Stimulated activated CD8-positive, alpha-beta memory T cell treated with anti-CD3 and anti-CD28 coated beads, Interleukin-4, amount 100 ng/mL, for 1 hour (primary cell): Measurements from ENCODE around the gene CDHR5.

ENCODE experiments used
- DNase-seq, 2 donors: peaks; one replicate each; pipeline ENCODE4 v3.0.0-alpha.2; 2020; ENCODE audit warnings: low read depth in 2 of 2, low spot score in 1 of 2

Gene CDHR5

GRCh38 chr11:646214-646613 lies 21.5 kb upstream of the CDHR5 start:
- no peak for DNase-seq

- no peak for DNase-seq
Measured at GRCh38 chr11:645536-645935, 20.8 kb upstream of the CDHR5 start.

GRCh38 chr11:643849-644738 lies 19.3 kb upstream of the CDHR5 start:
- no peak for DNase-seq

GRCh38 chr11:643366-643765 lies 18.6 kb upstream of the CDHR5 start:
- DNase-seq, result no peak

DNA sequence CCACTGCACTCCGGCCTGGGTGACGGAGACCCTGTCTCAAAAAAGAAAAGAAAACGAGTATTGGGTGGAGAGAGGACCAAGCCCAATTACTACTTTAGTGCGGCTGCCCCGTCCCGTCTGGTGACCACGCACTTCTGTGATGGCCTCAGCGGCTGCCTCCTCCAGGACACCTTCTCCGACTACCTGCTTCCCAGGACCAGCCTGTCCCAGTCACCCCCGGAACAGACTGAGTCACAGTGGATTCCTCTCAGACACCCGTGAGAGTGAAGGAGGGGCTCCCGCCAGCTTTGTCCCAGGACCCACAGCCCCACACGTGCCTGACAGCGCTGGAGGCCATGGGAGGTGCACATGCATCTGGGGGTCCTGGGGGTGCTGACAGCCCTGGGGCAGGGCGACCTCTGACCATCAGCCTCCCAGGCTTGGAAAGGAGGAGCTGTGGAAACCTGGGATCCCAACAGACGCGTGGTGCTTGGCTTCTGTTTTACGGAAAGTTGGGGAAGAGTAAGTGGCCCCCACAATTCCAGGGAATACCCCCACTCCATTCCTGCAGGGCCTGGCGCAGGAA lies 17.1 kb upstream of the CDHR5 start:
- no peak for DNase-seq

GRCh38 chr11:640021-640706 lies 15.4 kb upstream of the CDHR5 start:
- no peak for DNase-seq

DNA sequence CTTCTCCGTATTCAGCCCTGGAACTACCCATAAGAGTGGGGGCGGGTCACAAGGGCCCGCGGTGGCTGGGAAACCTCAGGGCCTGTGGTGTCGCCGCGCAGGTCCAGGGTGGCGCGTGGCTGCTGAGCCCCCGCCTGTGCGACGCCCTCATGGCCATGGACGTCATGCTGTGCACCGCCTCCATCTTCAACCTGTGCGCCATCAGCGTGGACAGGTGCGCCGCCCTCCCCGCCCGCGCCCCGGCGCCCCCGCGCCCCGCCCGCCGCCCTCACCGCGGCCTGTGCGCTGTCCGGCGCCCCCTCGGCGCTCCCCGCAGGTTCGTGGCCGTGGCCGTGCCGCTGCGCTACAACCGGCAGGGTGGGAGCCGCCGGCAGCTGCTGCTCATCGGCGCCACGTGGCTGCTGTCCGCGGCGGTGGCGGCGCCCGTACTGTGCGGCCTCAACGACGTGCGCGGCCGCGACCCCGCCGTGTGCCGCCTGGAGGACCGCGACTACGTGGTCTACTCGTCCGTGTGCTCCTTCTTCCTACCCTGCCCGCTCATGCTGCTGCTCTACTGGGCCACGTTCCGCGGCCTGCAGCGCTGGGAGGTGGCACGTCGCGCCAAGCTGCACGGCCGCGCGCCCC lies 14.7 kb upstream of the CDHR5 start:
- DNase-seq, result no peak

GRCh38 chr11:638631-639331 lies 14.0 kb upstream of the CDHR5 start:
- no peak for DNase-seq

- DNase-seq, result no peak
Measured at GRCh38 chr11:637593-638521, 13.1 kb upstream of the CDHR5 start.

DNA sequence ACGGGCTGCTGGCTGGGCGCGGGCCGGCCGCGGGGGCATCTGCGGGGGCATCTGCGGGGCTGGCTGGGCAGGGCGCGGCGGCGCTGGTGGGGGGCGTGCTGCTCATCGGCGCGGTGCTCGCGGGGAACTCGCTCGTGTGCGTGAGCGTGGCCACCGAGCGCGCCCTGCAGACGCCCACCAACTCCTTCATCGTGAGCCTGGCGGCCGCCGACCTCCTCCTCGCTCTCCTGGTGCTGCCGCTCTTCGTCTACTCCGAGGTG lies 12.5 kb upstream of the CDHR5 start:
- DNase-seq, result no peak

DNA sequence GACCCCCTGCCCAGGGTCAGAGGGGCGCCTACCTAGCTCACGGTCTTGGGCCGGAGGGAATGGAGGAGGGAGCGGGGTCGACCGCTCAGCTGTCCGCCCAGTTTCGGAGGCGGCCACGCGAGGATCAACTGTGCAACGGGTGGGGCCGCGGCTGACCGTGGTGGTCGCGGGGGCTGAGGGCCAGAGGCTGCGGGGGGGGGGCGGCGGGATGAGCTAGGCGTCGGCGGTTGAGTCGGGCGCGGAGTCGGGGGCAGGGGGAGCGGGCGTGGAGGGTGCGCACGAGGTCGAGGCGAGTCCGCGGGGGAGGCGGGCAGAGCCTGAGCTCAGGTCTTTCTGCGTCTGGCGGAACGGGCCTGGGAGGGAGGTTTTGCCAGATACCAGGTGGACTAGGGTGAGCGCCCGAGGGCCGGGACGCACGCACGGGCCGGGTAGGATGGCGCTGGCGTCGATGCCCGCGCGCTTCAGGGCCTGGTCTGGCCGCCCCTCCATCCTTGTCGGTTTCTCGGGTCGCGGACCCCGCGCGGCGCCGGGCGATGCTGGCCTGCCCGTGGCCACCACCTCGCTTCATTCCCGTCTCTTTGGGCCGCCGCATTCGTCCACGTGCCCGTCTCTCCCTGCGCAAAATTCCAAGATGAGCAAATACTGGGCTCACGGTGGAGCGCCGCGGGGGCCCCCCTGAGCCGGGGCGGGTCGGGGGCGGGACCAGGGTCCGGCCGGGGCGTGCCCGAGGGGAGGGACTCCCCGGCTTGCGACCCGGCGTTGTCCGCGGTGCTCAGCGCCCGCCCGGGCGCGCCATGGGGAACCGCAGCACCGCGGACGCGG lies 12.0 kb upstream of the CDHR5 start, which contains the start of gene DRD4:
TSS of gene DRD4 (plus strand) at position 759 of the 822 bp plus-strand sequence. CDS start at position 795, 36 bp downstream.
- DNase-seq, result no peak

- no peak for DNase-seq
Measured at GRCh38 chr11:635945-636510, 11.3 kb upstream of the CDHR5 start.

DNA sequence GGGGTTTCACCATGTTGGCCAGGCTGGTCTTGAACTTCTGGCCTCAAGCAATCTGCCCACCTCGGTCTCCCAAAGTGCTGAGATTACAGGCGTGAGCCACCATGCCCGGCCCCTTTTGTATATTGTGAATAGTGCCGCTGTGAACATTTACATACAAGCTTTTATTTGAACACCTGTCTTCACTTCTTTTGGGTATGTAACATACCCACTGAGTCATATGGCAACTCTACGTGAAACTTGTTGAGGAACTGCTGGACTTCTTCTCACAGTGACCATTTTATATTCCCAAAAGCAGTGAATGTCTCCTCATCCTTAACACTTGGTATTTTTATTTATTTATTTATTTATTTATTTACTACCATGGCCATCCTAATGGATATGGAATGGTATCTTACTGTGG lies 6.1 kb upstream of the CDHR5 start:
- DNase-seq, result no peak

- no peak for DNase-seq
Measured at GRCh38 chr11:629237-629583, 4.5 kb upstream of the CDHR5 start.

DNA sequence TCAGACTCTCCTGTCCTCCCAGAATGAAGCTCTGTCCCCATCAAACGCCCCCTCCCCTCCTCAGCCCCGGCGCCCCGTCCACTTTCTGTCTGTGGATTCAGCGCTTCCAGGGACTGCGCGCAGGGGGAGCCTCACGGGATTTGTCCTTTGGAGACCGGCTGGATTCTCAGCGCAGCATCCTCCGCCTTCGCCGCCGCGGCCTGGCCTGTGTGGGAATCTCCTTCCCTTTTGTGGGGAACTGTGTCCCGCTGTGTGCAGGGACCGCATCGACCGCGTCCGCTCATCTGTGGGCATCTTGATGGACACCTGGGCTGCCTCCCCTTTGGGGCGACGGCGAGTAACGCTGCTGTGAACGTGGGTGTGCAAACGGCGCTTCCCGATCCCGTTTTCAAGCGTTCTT lies 3.3 kb upstream of the CDHR5 start:
- DNase-seq, result no peak

DNA sequence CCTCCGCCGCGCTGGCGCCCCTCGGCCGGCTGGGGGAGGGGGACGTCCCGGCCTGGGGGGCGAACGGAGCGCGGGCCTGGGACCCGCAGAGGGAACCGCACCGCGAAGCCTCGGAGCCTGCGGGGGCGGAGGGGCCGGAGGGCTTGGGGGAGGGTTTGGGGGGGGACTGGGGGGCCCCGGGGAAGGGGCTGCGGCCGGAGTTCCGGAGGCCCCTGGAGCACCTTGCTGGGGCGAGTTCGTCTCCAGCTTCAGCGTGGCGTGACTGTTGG lies 2.5 kb upstream of the CDHR5 start:
- DNase-seq, result no peak

DNA sequence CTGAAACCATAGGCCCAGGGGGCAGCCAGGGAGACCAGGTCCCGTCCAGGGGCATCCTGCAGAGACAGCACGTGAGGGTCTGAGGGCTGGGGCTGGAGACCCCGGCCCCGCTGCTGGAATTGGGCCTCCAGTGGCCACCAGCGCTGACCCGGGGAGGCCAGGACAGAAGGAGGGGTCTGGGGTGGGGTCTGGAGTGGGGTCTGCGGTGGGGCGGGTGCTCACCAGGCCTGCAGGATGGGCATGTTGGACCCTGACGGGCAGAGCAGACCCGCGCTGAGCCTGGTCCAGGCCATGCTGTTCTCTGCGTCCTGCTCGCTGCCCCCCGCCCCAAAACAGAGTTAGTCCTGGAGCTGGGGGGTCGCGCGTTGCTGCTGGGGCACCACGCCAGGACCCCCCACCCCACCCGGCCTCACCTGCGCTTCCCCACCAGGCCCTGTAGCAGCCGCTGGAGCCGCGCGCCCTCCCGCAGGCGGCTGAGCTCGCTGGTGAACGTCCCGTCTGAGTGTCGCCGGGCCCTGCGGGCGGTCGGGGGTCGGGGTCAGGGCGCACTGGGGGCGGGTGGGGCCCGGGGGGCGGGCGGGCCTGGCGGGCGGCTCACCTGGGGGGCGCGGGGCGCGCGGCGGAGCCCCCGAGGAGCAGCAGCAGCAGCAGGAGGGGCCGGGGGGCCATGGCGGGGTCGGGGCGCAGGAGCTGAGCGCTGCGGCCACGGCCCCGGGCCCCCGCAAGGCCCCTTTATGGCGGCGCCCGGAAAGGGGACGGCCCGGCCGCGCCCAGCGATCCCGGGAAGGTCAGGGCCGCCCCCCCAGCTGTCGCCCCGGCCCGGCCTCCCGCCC lies 1.9 kb upstream of the CDHR5 start, which contains the start of gene SCT:
TSS of gene SCT (minus strand) at position 707 of the 833 bp plus-strand sequence. CDS start at position 669, 38 bp downstream.
- DNase-seq, result no peak

GRCh38 chr11:625636-626268 lies 997 bp upstream of the CDHR5 start:
- no peak for DNase-seq
